Epidermal melanocyte (primary cell): Measurements from ENCODE around the gene SGSH.

ENCODE experiments used
- DNase-seq: peaks from one replicate; pipeline ENCODE4 v3.0.0; 2011; ENCODE audit warnings: low spot score; ENCODE audit not compliant: insufficient read length

Gene SGSH

GRCh38 chr17:80185968-80186367, 34.2 kb downstream of the SGSH start:
- no peak for DNase-seq

GRCh38 chr17:80184423-80184714, 35.8 kb downstream of the SGSH start:
- DNase-seq, result no peak

GRCh38 chr17:80183581-80184422, 36.3 kb downstream of the SGSH start:
- no peak for DNase-seq

- no peak for DNase-seq
These were observed 37.3 kb downstream of the SGSH start for GRCh38 chr17:80182845-80183223.

DNA sequence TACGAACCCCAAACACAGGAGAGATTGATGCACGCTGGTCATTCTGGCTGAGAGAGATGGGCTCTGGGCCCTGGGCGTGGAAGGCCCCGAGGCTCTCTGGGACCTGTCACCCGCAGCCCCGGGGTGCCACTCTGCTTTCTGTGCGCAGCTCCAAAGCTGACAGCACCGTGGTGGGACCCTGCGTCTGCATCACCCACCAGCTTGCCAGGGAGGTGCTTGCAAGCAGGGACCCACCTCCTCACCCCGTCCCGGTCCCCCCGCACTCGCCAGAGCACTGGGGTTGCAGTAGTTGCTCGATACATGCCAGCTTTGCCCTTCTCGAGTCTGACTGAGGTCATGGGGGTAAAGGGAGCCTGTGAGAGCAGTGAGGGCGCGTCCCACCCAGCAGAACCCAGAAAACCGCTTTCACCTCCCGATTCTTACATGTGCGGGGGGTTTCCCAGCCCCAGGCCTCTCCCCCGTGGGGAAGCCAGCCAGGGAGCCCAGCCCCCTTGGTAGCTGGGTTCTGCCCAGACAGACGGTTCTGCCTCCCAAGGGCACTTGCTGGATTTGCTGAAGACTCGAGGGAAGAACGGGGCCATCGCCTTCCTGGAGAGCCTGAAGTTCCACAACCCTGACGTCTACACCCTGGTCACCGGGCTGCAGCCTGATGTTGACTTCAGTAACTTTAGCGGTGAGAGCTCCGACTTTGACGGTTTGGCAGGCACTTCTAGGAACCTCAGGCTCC, 37.9 kb downstream of the SGSH start:
- no peak for DNase-seq

- DNase-seq, result no peak
These were observed 38.7 kb downstream of the SGSH start for GRCh38 chr17:80181431-80181830.

- DNase-seq, result no peak
These were observed 39.9 kb downstream of the SGSH start for GRCh38 chr17:80180192-80180591.

GRCh38 chr17:80177986-80178595, 42.0 kb downstream of the SGSH start:
- DNase-seq, result no peak

DNA sequence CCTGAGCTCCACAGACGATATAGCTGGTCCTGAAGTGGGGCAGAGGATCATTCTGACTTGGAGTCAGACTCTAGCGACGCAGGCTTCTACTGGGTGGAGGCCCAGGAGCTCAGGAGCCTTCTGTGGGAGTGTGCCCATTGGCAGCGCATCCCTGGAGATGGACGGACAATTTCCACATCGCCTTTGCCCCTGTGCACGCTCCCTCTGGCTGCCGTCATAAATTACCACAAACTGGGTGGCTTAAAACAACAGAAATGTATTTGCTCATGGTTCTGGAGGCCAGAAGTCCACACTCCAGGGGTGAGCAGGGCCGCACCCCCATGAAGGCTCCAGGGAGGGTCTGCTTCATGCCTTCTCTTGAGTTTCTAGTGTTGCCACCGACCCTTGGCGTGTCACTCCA, 43.4 kb downstream of the SGSH start:
- no peak for DNase-seq

DNA sequence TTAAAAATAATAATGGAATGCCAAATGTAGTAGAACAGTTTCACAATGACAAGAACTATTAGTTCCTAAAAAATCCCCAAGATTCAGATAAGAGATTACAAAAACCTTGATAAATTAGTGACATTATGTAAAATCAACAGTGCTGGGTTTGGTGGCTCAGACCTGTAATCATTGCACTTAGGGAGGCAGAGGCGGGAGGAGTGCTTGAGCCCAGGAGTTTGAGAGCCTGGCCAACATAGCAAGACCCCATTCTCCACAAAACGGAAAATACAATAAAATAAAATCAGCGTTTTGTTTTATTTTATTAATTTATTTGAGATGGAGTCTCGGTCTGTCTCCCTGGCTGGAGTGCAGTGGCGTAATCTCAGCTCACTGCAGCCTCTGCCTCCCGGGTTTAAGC, 46.2 kb downstream of the SGSH start:
- no peak for DNase-seq

GRCh38 chr17:80173126-80173525, 47.0 kb downstream of the SGSH start:
- DNase-seq, result no peak

- DNase-seq, result no peak
These were observed 48.5 kb downstream of the SGSH start for GRCh38 chr17:80171681-80172080.

- peak; percentile 83 for DNase-seq
These were observed 50.2 kb downstream of the SGSH start, which contains the start of gene CARD14 for GRCh38 chr17:80169784-80170500. CARD14 (plus strand) TSS chr17:80170030; CDS start chr17:80181439, 11,409 bp downstream.

- DNase-seq, result no peak
These were observed 51.0 kb downstream of the SGSH start for GRCh38 chr17:80169107-80169506.

GRCh38 chr17:80168371-80168770, 51.8 kb downstream of the SGSH start:
- DNase-seq, result no peak

DNA sequence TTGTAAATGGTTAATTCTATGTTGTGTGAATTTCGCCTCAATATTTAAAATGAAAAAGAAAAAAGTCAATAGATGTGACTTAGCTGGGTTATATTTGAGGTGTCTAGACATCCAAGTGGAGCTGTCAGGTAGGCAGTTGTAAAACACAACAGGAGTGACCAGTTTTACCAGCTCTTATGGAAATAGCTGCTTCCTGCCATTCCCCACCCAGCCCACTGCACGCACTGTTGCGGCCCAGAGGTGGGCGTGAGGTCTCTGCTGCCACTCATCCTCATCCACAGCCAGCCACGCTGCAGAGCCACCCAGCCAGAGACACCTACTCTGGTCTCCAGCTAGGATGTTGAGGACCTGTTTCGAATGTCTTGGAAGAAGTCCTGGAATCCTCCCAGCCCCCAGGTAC, 53.7 kb downstream of the SGSH start:
- DNase-seq, result no peak

- DNase-seq, result no peak
These were observed 55.9 kb downstream of the SGSH start for GRCh38 chr17:80164185-80164584.

DNA sequence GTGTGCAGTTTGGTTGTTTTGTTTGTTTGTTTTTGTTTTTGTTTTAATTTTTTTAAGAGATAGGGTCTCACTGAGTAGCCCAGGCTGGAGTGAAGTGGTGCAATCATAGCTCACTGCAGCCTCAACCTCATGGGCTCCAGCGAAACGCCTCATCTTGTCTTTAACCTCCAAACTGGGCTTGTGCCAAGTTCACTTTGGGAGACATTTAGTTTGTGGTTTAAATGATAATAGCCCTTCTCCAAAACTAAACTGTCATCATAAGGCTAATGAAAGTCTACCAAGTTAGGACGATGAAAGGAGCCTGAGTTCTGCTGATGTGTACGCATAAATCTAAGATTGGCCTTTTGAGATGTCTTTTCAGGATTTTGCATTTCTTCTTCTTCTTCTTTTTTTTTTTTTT, 56.8 kb downstream of the SGSH start:
- DNase-seq, result no peak

DNA sequence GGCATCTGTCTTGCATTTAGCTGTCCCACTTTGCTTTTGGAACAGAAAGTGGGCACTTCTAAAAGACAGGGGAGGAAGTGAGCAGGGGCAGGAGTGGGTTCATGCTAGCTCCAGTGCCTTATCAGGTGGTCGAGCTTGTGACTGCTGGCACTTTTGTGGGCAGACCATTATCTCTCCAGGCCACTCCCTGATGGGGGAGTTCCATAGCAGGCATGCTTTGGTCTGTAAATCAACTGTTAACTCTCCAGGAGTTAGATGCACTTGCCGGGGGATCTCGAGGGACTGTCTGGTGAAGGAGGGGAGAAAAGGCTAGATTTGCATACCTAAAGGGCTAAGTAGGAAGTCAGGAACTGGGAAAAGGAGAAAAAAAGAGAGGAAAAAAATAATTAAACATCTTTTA, 59.6 kb downstream of the SGSH start:
- no peak for DNase-seq
